Keratinocyte (primary cell): ENCODE measurements around the gene DLG5.

Source experiments
- CTCF ChIP-seq, 3 experiments: IDR thresholded peaks in 1 of 3; conservative IDR thresholded peaks in 1 of 3; optimal IDR thresholded peaks in 1 of 3; 2 replicates in 2 of 3; 3 replicates in 1 of 3; pipeline versions ENCODE3 to v1.5.1; 2011; ENCODE audit warnings: low read length in 3 of 3, mild to moderate bottlenecking in 3 of 3, moderate library complexity in 2 of 3, control low read depth in 1 of 3, inconsistent platforms in 1 of 3; ENCODE audit not compliant: insufficient read depth in 2 of 3; ENCODE audit errors: extremely low read depth in 1 of 3
- EZH2 ChIP-seq: IDR thresholded peaks from one replicate; pipeline ENCODE4 v1.6.1; 2012; ENCODE audit warnings: inconsistent platforms, mild to moderate bottlenecking, low read length, moderate library complexity

GRCh38 chr10:77833225-77833624 is 93.3 kb downstream of the DLG5 start:
- TF ChIP-seq EZH2 = no peak
- TF ChIP-seq CTCF (optimal IDR thresholded peaks at IDR 0.05 in 1 of 3, IDR thresholded peaks at IDR 0.05 in 1 of 3, conservative IDR thresholded peaks at IDR 0.05 in 1 of 3; ENCODE audit: extremely low read depth in 1 of 3, insufficient read depth in 2 of 3, low read length in 3 of 3) = no peak
